Stimulated activated naive CD8-positive, alpha-beta T cell treated with anti-CD3 and anti-CD28 coated beads, Interleukin-15, Interleukin-2, amounts not matched to agents 100 ng/mL and 50 ng/mL, for 24 hours (primary cell): ENCODE measurements around the gene SPATA4.
A peak's percentile ranks its signal among the peaks of the same experiment; 100 is the strongest.

Experiments used
- H3K27ac Mint-ChIP-seq: one replicate; pipeline ENCODE4 v1.8.0; 2021; ENCODE audit warnings: mild to moderate bottlenecking, mixed read lengths
- H3K27me3 Mint-ChIP-seq: one replicate; pipeline ENCODE4 v1.8.0; 2021; ENCODE audit warnings: mixed read lengths
- H3K36me3 Mint-ChIP-seq: one replicate; pipeline ENCODE4 v1.8.0; 2021; ENCODE audit warnings: low read depth, mixed read lengths
- H3K4me1 Mint-ChIP-seq: one replicate; pipeline ENCODE4 v1.8.0; 2021; ENCODE audit warnings: low read depth, mixed read lengths
- H3K4me3 Mint-ChIP-seq: one replicate; pipeline ENCODE4 v1.8.0; 2021; ENCODE audit warnings: mild to moderate bottlenecking, mixed read lengths
- H3K9me3 Mint-ChIP-seq: one replicate; pipeline ENCODE4 v1.8.0; 2021; ENCODE audit warnings: mixed read lengths

Gene SPATA4

DNA sequence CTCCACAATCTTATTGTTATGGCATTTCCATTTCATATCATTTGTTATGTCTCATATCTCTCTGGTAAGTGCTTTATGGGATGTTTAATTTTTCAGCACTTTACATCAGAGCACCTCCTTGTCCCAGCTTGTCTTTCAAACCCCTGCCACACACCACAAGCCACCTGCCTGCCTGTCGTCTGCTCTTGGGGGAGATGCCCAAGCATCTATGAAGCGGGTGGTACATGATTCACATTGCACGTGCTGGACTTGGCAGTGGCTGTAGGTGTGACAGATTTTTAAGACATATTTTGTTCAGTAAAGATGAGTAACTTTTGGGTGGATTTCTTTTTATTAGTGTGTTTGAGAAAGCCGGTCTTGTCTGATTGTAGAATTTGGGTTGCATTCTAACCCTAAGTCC, 14.2 kb upstream of the SPATA4 start:
- Mint-ChIP-seq H3K27me3 (peaks cover 46% of the 10 kb centered on the region), H3K4me3 (no peak overlapping the region), H3K4me1 (no peaks in the 10 kb centered on the region), H3K36me3 (no peaks in the 10 kb centered on the region), H3K27ac (no peak overlapping the region), H3K9me3 (no peaks in the 10 kb centered on the region)

- Mint-ChIP-seq H3K9me3 (no peaks in the 10 kb centered on the region), H3K36me3 (no peaks in the 10 kb centered on the region), H3K27ac (no peak overlapping the region), H3K27me3 (peaks cover 61% of the 10 kb centered on the region), H3K4me1 (peaks cover under 1% of the 10 kb centered on the region), H3K4me3 (no peak overlapping the region)
These were observed 12.5 kb upstream of the SPATA4 start for GRCh38 chr4:176207839-176208238.

DNA sequence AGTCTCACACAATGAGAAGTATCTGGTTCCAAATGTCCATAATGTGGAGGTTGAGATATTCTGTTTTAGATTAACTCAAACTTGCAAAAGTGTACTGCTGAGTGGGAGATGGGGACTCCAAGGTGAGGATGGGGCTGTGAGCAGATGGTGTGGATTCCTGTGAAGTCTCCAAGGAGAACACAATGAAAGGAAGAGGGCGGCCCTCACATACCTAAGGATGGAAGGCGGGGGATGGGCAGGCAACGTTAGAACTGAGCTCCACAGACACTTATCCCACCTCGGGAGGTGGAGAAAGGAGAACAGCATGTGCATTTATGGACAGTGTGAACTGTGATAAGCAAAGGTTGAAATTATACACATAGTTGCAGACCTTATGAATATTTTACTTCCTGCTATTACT, 9.9 kb upstream of the SPATA4 start:
- Mint-ChIP-seq H3K9me3 (no peaks in the 10 kb centered on the region), H3K36me3 (no peaks in the 10 kb centered on the region), H3K4me1 (peaks cover 3% of the 10 kb centered on the region), H3K4me3 (no peak overlapping the region), H3K27me3 (peaks cover 49% of the 10 kb centered on the region), H3K27ac (no peak overlapping the region)

DNA sequence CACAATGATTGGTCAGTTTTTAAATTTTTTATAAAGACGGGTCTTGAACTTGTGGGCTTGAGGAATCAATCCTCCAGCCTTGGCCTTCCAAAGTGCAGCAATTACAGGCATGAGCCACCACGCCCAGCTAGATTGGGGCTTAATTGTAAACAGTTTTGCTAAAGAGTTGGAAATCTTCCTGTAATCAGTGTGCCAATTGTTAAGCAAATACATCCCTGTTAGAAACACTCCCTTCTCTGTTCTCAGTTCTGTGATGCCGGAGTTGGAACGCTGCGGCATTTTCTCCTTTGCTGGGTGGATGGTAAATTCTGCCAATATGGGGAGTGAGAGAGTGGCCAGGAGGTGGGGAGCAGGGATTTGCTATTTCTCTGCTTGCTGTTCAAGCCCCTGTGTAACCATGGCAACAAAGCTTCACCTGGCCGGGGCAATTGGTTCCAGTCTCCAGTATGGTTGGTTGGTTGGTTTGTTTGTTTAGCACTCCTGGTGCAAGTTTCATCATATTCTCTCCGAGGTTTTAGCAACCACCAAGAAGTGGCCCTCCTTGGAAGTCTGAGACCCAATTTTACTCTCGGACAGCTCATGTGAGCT, 3.0 kb upstream of the SPATA4 start:
- Mint-ChIP-seq H3K27me3 (peaks cover 29% of the 10 kb centered on the region), H3K27ac (no peak overlapping the region), H3K9me3 (no peaks in the 10 kb centered on the region), H3K36me3 (peaks cover 5% of the 10 kb centered on the region), H3K4me3 (no peak overlapping the region), H3K4me1 (peaks cover 36% of the 10 kb centered on the region)

DNA sequence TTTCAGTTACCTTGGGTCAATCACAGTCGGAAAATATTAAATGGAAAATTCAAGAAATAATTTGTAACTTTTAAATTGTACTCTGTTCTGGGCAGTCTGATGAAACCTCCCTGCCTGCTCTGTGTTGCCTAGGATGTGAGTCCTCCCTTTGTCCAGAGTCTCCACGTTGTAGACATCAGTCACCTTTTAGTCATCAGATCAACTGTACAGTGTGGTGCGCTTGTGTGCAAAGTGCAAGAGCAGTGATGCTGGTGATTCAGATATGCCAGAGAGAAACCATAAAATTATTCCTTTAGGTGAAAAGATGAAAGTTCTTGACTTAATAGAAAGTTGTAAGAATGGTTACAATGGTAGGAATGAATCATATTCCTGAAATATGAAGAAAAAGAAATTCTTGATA, 1.4 kb downstream of the SPATA4 start:
- Mint-ChIP-seq H3K27me3 (peaks cover 52% of the 10 kb centered on the region), H3K9me3 (no peaks in the 10 kb centered on the region), H3K27ac (peak overlapping the region; percentile 87), H3K36me3 (peaks cover 5% of the 10 kb centered on the region), H3K4me3 (peak overlapping the region; percentile 34), H3K4me1 (peaks cover 43% of the 10 kb centered on the region)

DNA sequence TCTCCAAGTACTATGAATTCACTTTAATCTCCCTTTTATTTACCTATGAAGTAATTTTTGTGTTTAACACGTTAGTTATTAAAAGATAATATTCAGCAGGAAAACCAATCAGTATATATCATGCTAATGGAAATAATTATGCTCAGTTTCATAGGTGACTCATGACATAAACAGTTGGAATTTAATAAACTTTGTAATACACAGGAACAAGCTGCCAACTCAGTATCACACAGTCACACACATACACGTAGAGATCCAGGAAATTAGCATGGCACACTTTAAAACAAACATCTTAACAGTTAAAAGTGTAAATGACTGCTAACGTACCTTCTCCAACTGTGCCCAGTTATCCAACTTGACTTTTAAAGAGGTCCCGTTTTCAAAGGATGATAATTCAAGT, 2.3 kb downstream of the SPATA4 start:
- Mint-ChIP-seq H3K9me3 (no peaks in the 10 kb centered on the region), H3K36me3 (peaks cover 5% of the 10 kb centered on the region), H3K27ac (no peak overlapping the region), H3K4me3 (no peak overlapping the region), H3K27me3 (peaks cover 49% of the 10 kb centered on the region), H3K4me1 (peaks cover 43% of the 10 kb centered on the region)

DNA sequence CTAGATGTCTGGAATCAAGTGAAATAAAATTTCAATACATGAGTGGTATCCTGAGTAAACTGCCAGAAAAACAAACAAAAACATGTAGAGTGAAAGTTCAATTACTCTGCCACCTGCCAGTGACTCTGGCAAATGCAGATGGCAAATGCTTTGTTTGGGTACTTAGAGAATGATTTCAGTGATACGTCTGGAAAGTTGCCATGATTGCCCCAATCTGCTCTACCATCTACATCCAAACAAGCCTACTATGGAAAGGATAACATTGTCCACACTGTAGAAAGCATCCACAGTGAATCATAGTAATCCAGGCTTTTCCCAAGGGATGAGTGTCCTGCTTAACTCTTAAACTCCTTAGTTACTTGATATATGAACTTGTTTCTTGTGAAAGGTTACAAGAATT, 3.4 kb downstream of the SPATA4 start:
- no peaks in the 10 kb centered on the region for H3K36me3 Mint-ChIP-seq
- peaks cover 52% of the 10 kb centered on the region for H3K4me1 Mint-ChIP-seq
- peaks cover 41% of the 10 kb centered on the region for H3K27me3 Mint-ChIP-seq
- no peaks in the 10 kb centered on the region for H3K9me3 Mint-ChIP-seq
- H3K4me3 Mint-ChIP-seq: no peak overlapping the region
- H3K27ac Mint-ChIP-seq: no peak overlapping the region

GRCh38 chr4:176189891-176190795, 5.2 kb downstream of the SPATA4 start:
- H3K27me3 Mint-ChIP-seq: peaks cover 50% of the 10 kb centered on the region
- no peaks in the 10 kb centered on the region for H3K9me3 Mint-ChIP-seq
- H3K4me1 Mint-ChIP-seq: peaks cover 51% of the 10 kb centered on the region
- no peak overlapping the region for H3K4me3 Mint-ChIP-seq
- H3K27ac Mint-ChIP-seq: no peak overlapping the region
- no peaks in the 10 kb centered on the region for H3K36me3 Mint-ChIP-seq

GRCh38 chr4:176188654-176189053, 6.7 kb downstream of the SPATA4 start:
- Mint-ChIP-seq H3K9me3 (no peaks in the 10 kb centered on the region), H3K27me3 (peaks cover 60% of the 10 kb centered on the region), H3K4me3 (no peak overlapping the region), H3K36me3 (no peaks in the 10 kb centered on the region), H3K27ac (no peak overlapping the region), H3K4me1 (peaks cover 37% of the 10 kb centered on the region)

DNA sequence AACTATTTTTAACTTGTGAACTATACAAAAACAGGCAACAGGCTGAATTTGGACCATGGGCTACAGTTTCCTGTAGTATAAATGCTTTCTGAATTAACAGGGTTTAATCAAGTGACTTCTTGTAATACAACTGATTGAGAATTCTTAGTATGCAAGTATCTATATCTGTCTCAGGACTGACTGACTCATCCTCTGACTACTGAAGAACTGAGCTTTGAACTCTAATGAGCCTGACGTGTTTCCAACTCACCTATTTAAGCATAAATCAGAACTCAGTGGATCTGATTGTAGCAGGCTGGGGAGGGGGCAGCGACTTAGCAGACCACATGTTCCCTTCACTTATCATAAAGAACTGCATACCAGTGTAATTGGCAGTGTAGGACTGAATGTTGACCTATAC, 7.8 kb downstream of the SPATA4 start:
- H3K4me1 Mint-ChIP-seq: peaks cover 30% of the 10 kb centered on the region
- no peaks in the 10 kb centered on the region for H3K36me3 Mint-ChIP-seq
- H3K4me3 Mint-ChIP-seq: no peak overlapping the region
- H3K27me3 Mint-ChIP-seq: peaks cover 69% of the 10 kb centered on the region
- H3K9me3 Mint-ChIP-seq: no peaks in the 10 kb centered on the region
- H3K27ac Mint-ChIP-seq: no peak overlapping the region

DNA sequence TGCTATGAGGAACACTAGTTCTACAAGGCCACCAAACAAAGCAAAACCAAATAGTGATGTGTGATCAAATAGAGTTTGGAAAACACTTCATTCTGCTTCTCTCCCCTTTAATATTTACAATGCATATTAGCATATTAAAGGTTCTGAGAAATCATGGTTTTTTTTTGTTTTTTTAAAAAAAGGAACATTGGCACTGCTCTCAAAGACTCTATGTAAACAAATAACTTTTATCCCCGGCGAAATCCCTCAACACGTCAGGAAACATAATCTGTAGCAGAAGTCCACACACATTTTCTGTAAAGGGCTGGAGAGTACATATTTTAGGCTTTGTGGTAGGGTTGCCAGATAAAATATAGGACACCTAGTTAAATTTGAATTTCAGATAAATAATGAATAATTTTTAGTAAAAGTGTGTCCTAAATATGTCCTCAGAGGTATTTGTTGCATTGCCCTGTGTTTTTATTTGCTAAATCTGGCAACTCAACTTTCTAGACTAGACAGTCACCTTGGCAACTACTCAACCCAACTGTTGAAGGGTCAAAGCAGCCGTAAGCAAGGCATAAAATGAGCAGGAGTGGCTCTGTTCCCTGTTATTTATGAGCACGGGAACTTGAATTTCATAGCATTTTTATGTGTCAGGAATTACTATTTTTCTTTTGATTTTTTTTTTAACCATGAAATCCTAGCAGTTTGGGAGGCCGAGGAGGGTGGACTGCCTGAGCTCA, 8.6 kb downstream of the SPATA4 start:
- Mint-ChIP-seq H3K9me3 (no peaks in the 10 kb centered on the region), H3K4me3 (no peak overlapping the region), H3K27me3 (peaks cover 62% of the 10 kb centered on the region), H3K27ac (no peak overlapping the region), H3K4me1 (peaks cover 24% of the 10 kb centered on the region), H3K36me3 (no peaks in the 10 kb centered on the region)

GRCh38 chr4:176186067-176186466, 9.3 kb downstream of the SPATA4 start:
- H3K4me3 Mint-ChIP-seq: no peak overlapping the region
- peaks cover 24% of the 10 kb centered on the region for H3K4me1 Mint-ChIP-seq
- H3K36me3 Mint-ChIP-seq: no peaks in the 10 kb centered on the region
- no peaks in the 10 kb centered on the region for H3K9me3 Mint-ChIP-seq
- H3K27ac Mint-ChIP-seq: no peak overlapping the region
- H3K27me3 Mint-ChIP-seq: peaks cover 55% of the 10 kb centered on the region

DNA sequence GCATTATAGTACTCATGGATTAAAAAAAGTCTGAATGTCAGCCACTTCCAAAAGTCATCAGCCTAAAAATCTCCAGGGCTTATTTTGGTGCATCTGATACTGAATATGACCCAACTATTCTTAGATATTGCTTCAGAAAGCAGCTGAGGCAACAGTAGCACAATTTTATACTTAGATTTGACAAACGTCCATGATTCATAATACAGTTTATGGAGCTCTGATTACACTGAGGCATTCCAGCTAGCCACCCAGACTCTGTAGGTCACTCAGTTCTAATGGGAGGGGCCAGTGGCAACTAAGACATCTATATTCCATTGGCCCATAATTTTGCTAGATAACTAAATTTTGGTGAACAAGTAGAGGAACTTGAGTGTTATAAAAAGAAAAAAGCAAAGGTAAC, 10.3 kb downstream of the SPATA4 start:
- no peak overlapping the region for H3K27ac Mint-ChIP-seq
- peaks cover 24% of the 10 kb centered on the region for H3K4me1 Mint-ChIP-seq
- H3K4me3 Mint-ChIP-seq: no peak overlapping the region
- peaks cover 47% of the 10 kb centered on the region for H3K27me3 Mint-ChIP-seq
- H3K9me3 Mint-ChIP-seq: no peaks in the 10 kb centered on the region
- no peaks in the 10 kb centered on the region for H3K36me3 Mint-ChIP-seq

DNA sequence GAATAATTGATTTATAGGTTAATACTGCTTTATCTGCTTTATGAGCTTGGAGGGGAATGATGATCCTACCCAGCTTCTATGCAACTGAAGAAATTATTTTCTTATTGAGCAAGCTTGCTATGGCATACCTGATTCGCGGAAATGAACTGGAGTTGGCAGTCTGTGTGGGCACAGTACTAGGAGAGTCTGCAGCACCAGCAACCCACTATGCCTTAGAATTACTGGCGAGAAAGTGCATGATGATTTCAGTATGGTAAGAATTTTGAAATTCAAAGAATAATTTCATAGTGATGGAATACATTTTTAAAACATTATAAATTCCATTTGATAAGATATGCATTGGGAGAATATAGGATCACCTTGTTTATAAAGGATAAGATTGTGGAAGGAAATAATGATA, 32.3 kb downstream of the SPATA4 start:
- Mint-ChIP-seq H3K36me3 (no peaks in the 10 kb centered on the region), H3K4me1 (no peaks in the 10 kb centered on the region), H3K27me3 (peaks cover 7% of the 10 kb centered on the region), H3K27ac (no peak overlapping the region), H3K9me3 (no peaks in the 10 kb centered on the region), H3K4me3 (no peak overlapping the region)

GRCh38 chr4:176156656-176157055, 38.7 kb downstream of the SPATA4 start:
- Mint-ChIP-seq H3K27me3 (peaks cover 3% of the 10 kb centered on the region), H3K36me3 (no peaks in the 10 kb centered on the region), H3K4me3 (no peak overlapping the region), H3K4me1 (no peaks in the 10 kb centered on the region), H3K9me3 (no peaks in the 10 kb centered on the region), H3K27ac (no peak overlapping the region)
